Trophoblast cell (in vitro differentiated cells and primary cell): Measurements from ENCODE around the gene DDX54.

Source experiments
- DNase-seq, 2 donors: peaks; one replicate each; pipeline ENCODE4 v3.0.0-alpha.2; 2016
- H2AFZ ChIP-seq: 2 replicates; pipeline ENCODE4 v1.6.1; 2013; ENCODE audit warnings: low read length, moderate library complexity, mild to moderate bottlenecking; ENCODE audit not compliant: insufficient read depth, poor library complexity
- H2AK5ac ChIP-seq: 2 replicates; pipeline ENCODE4 v1.6.1; 2013; ENCODE audit warnings: mild to moderate bottlenecking, low read length
- H2BK120ac ChIP-seq: 2 replicates; pipeline ENCODE4 v1.6.1; 2013; ENCODE audit warnings: low read length, mild to moderate bottlenecking, moderate library complexity; ENCODE audit not compliant: insufficient read depth, poor library complexity
- H2BK12ac ChIP-seq: 2 replicates; pipeline ENCODE4 v1.6.1; 2013; ENCODE audit warnings: mild to moderate bottlenecking, low read length, moderate library complexity
- H2BK5ac ChIP-seq: 2 replicates; pipeline ENCODE4 v1.6.1; 2013; ENCODE audit warnings: low read length, low read depth, moderate library complexity, mild to moderate bottlenecking; ENCODE audit not compliant: poor library complexity
- H3K14ac ChIP-seq: 2 replicates; pipeline ENCODE4 v1.6.1; 2013; ENCODE audit warnings: mild to moderate bottlenecking, low read length
- H3K18ac ChIP-seq: 2 replicates; pipeline ENCODE4 v1.6.1; 2013; ENCODE audit warnings: mild to moderate bottlenecking, low read length
- H3K23ac ChIP-seq: 2 replicates; pipeline ENCODE4 v1.6.1; 2013; ENCODE audit warnings: low read length
- H3K27ac ChIP-seq: 2 replicates; pipeline ENCODE4 v1.5.1; 2013; ENCODE audit warnings: low read depth, mild to moderate bottlenecking, inconsistent platforms, low read length, moderate library complexity
- H3K27me3 ChIP-seq: 2 replicates; pipeline ENCODE4 v1.6.1; 2013; ENCODE audit warnings: inconsistent platforms, mild to moderate bottlenecking, low read length, moderate library complexity; ENCODE audit not compliant: insufficient read depth
- H3K36me3 ChIP-seq, 2 experiments: 1 replicate in 1 of 2; 2 replicates in 1 of 2; pipeline ENCODE4 v1.6.1; 2013; ENCODE audit warnings: low read length in 2 of 2, mild to moderate bottlenecking in 2 of 2, moderate library complexity in 1 of 2; ENCODE audit not compliant: insufficient read depth in 2 of 2, control insufficient read depth in 1 of 2
- H3K4ac ChIP-seq: 2 replicates; pipeline ENCODE4 v1.6.1; 2013; ENCODE audit warnings: low read depth, mild to moderate bottlenecking, low read length, moderate library complexity
- H3K4me1 ChIP-seq, 2 experiments: 1 replicate in 1 of 2; 2 replicates in 1 of 2; pipeline ENCODE4 v1.6.1; 2013; ENCODE audit warnings: low read length in 2 of 2, mild to moderate bottlenecking in 2 of 2, moderate library complexity in 1 of 2; ENCODE audit not compliant: insufficient read depth in 2 of 2, control insufficient read depth in 1 of 2
- H3K4me2 ChIP-seq: 2 replicates; pipeline ENCODE4 v1.6.1; 2013; ENCODE audit warnings: inconsistent platforms, mild to moderate bottlenecking, low read length, moderate library complexity
- H3K4me3 ChIP-seq: 2 replicates; pipeline ENCODE4 v1.5.1; 2013; ENCODE audit warnings: mild to moderate bottlenecking, low read depth, low read length, inconsistent platforms
- H3K79me1 ChIP-seq: one replicate; pipeline ENCODE4 v1.6.1; 2013; ENCODE audit warnings: low read length
- H3K79me2 ChIP-seq: 2 replicates; pipeline ENCODE4 v1.6.1; 2013; ENCODE audit warnings: low read length, mild to moderate bottlenecking; ENCODE audit not compliant: control insufficient read depth, insufficient read depth, poor library complexity
- H3K9ac ChIP-seq: 2 replicates; pipeline ENCODE4 v1.6.1; 2013; ENCODE audit warnings: mild to moderate bottlenecking, low read length
- H3K9me3 ChIP-seq: 2 replicates; pipeline ENCODE4 v1.6.1; 2013; ENCODE audit warnings: low read depth, mild to moderate bottlenecking, control low read depth, inconsistent platforms, low read length; ENCODE audit not compliant: insufficient read depth
- H4K12ac ChIP-seq: 2 replicates; pipeline ENCODE4 v1.6.1; 2013; ENCODE audit warnings: low read depth, mild to moderate bottlenecking, low read length, moderate library complexity
- H4K8ac ChIP-seq: 2 replicates; pipeline ENCODE4 v1.6.1; 2013; ENCODE audit warnings: low read depth, mild to moderate bottlenecking, low read length, moderate library complexity
- H4K91ac ChIP-seq: one replicate; pipeline ENCODE4 v1.6.1; 2013; ENCODE audit warnings: low read depth, mild to moderate bottlenecking, low read length, moderate library complexity
- WGBS: extraction: QIAGEN DNeasy Blood & Tissue Kit; methylation state at CpG from one replicate; pipeline ENCODE4 v1.1.7; 2013; ENCODE audit warnings: missing lambda C conversion rate; ENCODE audit not compliant: insufficient read length, insufficient coverage; ENCODE audit errors: extremely low coverage; 5-methylcytosine and 5-hydroxymethylcytosine counted together

The DDX54 gene

GRCh38 chr12:113232840-113233585, 47.7 kb upstream of the DDX54 start:
- Histone ChIP-seq H3K23ac (no peak overlapping the region), H4K8ac (peak overlapping the region; percentile 34), H3K9me3 (no peaks in the 10 kb centered on the region), H4K12ac (no peak overlapping the region), H3K79me2 (peaks cover 6% of the 10 kb centered on the region), H3K18ac (peak overlapping the region; percentile 86), H3K4me2 (no peak overlapping the region), H3K79me1 (peaks cover 38% of the 10 kb centered on the region), H3K36me3 (peaks cover 13 to 17% of the 10 kb centered on the region in 2 experiments), H3K27ac (no peak overlapping the region), H3K4ac (no peak overlapping the region), H2BK5ac (peak overlapping the region; percentile 11), H2BK12ac (peak overlapping the region; percentile 84), H3K4me3 (no peak overlapping the region), H3K27me3 (no peaks in the 10 kb centered on the region), H2BK120ac (peak overlapping the region; percentile 44), H4K91ac (peak overlapping the region; percentile 93), H3K4me1 (peaks cover 36 to 48% of the 10 kb centered on the region in 2 experiments), H2AFZ (no peak overlapping the region), H2AK5ac (peak overlapping the region; percentile 20), H3K14ac (peak overlapping the region; percentile 86), H3K9ac (no peak overlapping the region)
- WGBS = no CpG with 5 or more reads among the region's 25 CpGs
- peak in 1 of 2 donors; percentile 30 for DNase-seq

- no peaks in the 10 kb centered on the region for H3K27me3 ChIP-seq
- peak overlapping the region; percentile 84 for H2BK12ac ChIP-seq
- no peak overlapping the region for H3K23ac ChIP-seq
- H3K9ac ChIP-seq = peak overlapping the region; percentile 1
- peak overlapping the region; percentile 66 for H2AK5ac ChIP-seq
- H4K12ac ChIP-seq = peak overlapping the region; percentile 21
- no peaks in the 10 kb centered on the region for H3K9me3 ChIP-seq
- peak overlapping the region; percentile 86 for H3K18ac ChIP-seq
- H3K4me1 ChIP-seq = peaks cover 36 to 48% of the 10 kb centered on the region in 2 experiments
- no peak overlapping the region for H3K4me2 ChIP-seq
- H2AFZ ChIP-seq = peak overlapping the region; percentile 38
- H3K14ac ChIP-seq = peak overlapping the region; percentile 86
- peak overlapping the region; percentile 66 for H2BK5ac ChIP-seq
- no peak for DNase-seq
- H3K36me3 ChIP-seq = peaks cover 13 to 17% of the 10 kb centered on the region in 2 experiments
- peaks cover 42% of the 10 kb centered on the region for H3K79me1 ChIP-seq
- H3K27ac ChIP-seq = peak overlapping the region; percentile 90
- whole genome bisulfite sequencing = no CpG with 5 or more reads among the region's 18 CpGs
- peak overlapping the region; percentile 87 for H2BK120ac ChIP-seq
- peak overlapping the region; percentile 84 for H4K8ac ChIP-seq
- peak overlapping the region; percentile 24 for H3K4ac ChIP-seq
- no peak overlapping the region for H3K4me3 ChIP-seq
- H4K91ac ChIP-seq = peak overlapping the region; percentile 93
- peaks cover 6% of the 10 kb centered on the region for H3K79me2 ChIP-seq
Measured at GRCh38 chr12:113232089-113232839, 47.0 kb upstream of the DDX54 start.

DNA sequence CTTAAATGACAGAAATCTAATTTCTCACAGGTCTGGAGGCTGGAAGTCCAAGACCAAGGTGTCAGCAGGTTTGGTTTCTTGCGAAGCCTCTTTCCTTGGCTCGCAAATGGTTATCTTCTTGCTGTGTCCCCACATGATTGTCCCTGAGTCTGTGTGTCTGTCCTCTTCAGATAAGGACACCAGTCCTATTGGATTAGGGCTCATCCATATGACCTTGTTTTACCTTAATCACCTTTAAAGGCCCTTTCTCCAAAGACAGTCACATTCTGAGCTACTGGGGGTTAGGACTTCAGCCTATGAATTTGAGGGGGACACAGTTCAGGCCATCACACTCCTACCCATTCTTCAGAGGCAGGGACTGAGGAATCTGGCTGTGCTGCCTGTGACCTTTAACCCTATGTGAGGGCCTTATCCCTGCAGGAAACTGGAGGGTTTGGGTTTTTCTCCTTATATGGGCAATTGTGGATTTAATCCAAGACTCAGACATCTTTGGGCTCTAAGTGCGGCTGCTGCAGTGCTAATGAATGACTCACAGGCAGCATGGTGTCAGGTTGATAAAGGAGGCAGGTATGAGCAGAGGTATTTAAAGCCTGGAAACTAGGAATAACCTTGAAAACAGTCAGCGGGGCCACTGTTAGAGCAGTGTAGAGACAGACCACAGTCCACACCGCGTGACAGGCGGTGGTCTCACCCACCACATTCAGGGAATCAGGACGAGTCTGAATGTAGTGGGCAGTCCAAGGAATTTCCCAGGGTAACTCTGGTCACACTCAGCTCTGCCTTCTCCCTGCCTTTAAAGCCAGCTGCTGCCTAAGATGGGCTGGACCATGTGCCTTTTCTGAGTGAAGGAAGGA, 46.2 kb upstream of the DDX54 start:
- Histone ChIP-seq H2BK5ac (peak overlapping the region; percentile 78), H3K18ac (peak overlapping the region; percentile 86), H2AK5ac (peak overlapping the region; percentile 66), H4K91ac (peak overlapping the region; percentile 95), H4K12ac (peak overlapping the region; percentile 21), H4K8ac (peak overlapping the region; percentile 84), H3K27ac (peak overlapping the region; percentile 90), H3K4ac (peak overlapping the region; percentile 63), H3K9ac (peak overlapping the region; percentile 1), H3K14ac (peak overlapping the region; percentile 86), H3K9me3 (no peaks in the 10 kb centered on the region), H3K4me2 (no peak overlapping the region), H3K23ac (no peak overlapping the region), H2AFZ (peak overlapping the region; percentile 38), H2BK120ac (peak overlapping the region; percentile 97), H3K79me1 (peaks cover 42% of the 10 kb centered on the region), H3K36me3 (peaks cover 16 to 17% of the 10 kb centered on the region in 2 experiments), H3K4me3 (no peak overlapping the region), H3K4me1 (peaks cover 36 to 48% of the 10 kb centered on the region in 2 experiments), H3K27me3 (no peaks in the 10 kb centered on the region), H2BK12ac (peak overlapping the region; percentile 93), H3K79me2 (peaks cover 6% of the 10 kb centered on the region)
- no CpG with 5 or more reads among the region's 8 CpGs for whole genome bisulfite sequencing
- peak; percentile 57 to 77 for DNase-seq
